ENCODE data around the gene NFKBIE. TPM values are rescaled to one million over a fixed set of nuclear protein-coding genes. Genes with fewer than 3 reads are reported as not detected.

Gene NFKBIE
- total and polyA plus RNA-seq, 9 of the 15 experiments (the other 6 are each of a cell fraction or from before 2014, with no cell fraction given) = 2.1 to 16.4 (median 11.7) TPM

GRCh38 chr6:44223319-44224028, 41.9 kb downstream of the NFKBIE start, which contains the start of gene SLC29A1 (continued):
- TF ChIP-seq ATF1 (CRISPR knock-in tag; IDR thresholded peaks at IDR 0.05) = 0 out of 2 replicates have a peak, but pooled peaks have one; percentile 18
- 0 out of 2 replicates have a peak, but pooled peaks have one; percentile 16 for TF ChIP-seq ATF1 (tag; IDR thresholded peaks at IDR 0.05)
- TF ChIP-seq ZSCAN32 (CRISPR knock-in tag; IDR thresholded peaks at IDR 0.05) = no peak
- no peak for TF ChIP-seq RFX7 (CRISPR knock-in tag; IDR thresholded peaks at IDR 0.05)
- TF ChIP-seq NCOA4 (IDR thresholded peaks at IDR 0.05; ENCODE audit: partially characterized antibody) = no peak
- no peak for TF ChIP-seq KAT2B (IDR thresholded peaks at IDR 0.05; ENCODE audit: low read depth, low read length)
- TF ChIP-seq STAT5A (IDR thresholded peaks at IDR 0.05; ENCODE audit: borderline replicate concordance, low read length) = no peak
- TF ChIP-seq NONO (IDR thresholded peaks at IDR 0.05; ENCODE audit: low read depth in 2 of 2, low read length in 1 of 2) = peak in 1 of 2 experiments; percentile 65; a peak in 2 of 4 replicates
- TF ChIP-seq RBM22 (IDR thresholded peaks at IDR 0.05; ENCODE audit: low read depth, low read length, poor library complexity, severe bottlenecking) = no peak
- no peak for TF ChIP-seq RAD51 (IDR thresholded peaks at IDR 0.05; ENCODE audit: borderline replicate concordance, low read depth)
- TF ChIP-seq ZNF408 (CRISPR knock-in tag; IDR thresholded peaks at IDR 0.05; ENCODE audit: low read depth) = no peak
- TF ChIP-seq SNAPC5 (CRISPR knock-in tag; IDR thresholded peaks at IDR 0.05) = no peak
- no peak for TF ChIP-seq GTF2F1 (IDR thresholded peaks at IDR 0.05; ENCODE audit: low read depth, low read length)
- TF ChIP-seq ZNF668 (CRISPR knock-in tag; IDR thresholded peaks at IDR 0.05) = no peak
- TF ChIP-seq HDAC8 (tag; IDR thresholded peaks at IDR 0.05) = no peak
- TF ChIP-seq ZNF780A (CRISPR knock-in tag; IDR thresholded peaks at IDR 0.05) = no peak
- no peak for TF ChIP-seq BRCA1 (IDR thresholded peaks at IDR 0.05)
- no peak for TF ChIP-seq BRCA1 (CRISPR knock-in tag; IDR thresholded peaks at IDR 0.05)
- TF ChIP-seq TEAD4 (IDR thresholded peaks at IDR 0.05; ENCODE audit: low read length) = no peak
- TF ChIP-seq TEAD4 (CRISPR knock-in tag; IDR thresholded peaks at IDR 0.05; ENCODE audit: borderline replicate concordance) = peak; percentile 91
- no peak for TF ChIP-seq FOS (IDR thresholded peaks at IDR 0.05; ENCODE audit: extremely low read depth, insufficient read length)
- TF ChIP-seq MIER1 (IDR thresholded peaks at IDR 0.05; ENCODE audit: low read depth) = no peak
- TF ChIP-seq, protein P1, sequence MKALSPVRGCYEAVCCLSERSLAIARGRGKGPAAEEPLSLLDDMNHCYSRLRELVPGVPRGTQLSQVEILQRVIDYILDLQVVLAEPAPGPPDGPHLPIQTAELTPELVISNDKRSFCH (CRISPR knock-in tag; IDR thresholded peaks at IDR 0.05) = no peak
- TF ChIP-seq, protein P1 (tag; IDR thresholded peaks at IDR 0.05) = no peak
- TF ChIP-seq PHF20 (IDR thresholded peaks at IDR 0.05; ENCODE audit: partially characterized antibody) = peak; percentile 26
- TF ChIP-seq, protein P2, sequence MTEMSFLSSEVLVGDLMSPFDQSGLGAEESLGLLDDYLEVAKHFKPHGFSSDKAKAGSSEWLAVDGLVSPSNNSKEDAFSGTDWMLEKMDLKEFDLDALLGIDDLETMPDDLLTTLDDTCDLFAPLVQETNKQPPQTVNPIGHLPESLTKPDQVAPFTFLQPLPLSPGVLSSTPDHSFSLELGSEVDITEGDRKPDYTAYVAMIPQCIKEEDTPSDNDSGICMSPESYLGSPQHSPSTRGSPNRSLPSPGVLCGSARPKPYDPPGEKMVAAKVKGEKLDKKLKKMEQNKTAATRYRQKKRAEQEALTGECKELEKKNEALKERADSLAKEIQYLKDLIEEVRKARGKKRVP (CRISPR knock-in tag; IDR thresholded peaks at IDR 0.05) = no peak
- no peak for TF ChIP-seq SREBF2 (CRISPR knock-in tag; IDR thresholded peaks at IDR 0.05)
- TF ChIP-seq NR4A1 (CRISPR knock-in tag; IDR thresholded peaks at IDR 0.05) = no peak
- no peak for TF ChIP-seq NR4A1 (tag; IDR thresholded peaks at IDR 0.05)
- no peak for TF ChIP-seq CHD4 (IDR thresholded peaks at IDR 0.05; ENCODE audit: insufficient read depth, insufficient replicate concordance, low read depth, low read length, poor library complexity, severe bottlenecking)
